IPS DF 19.7 (cell line): ENCODE measurements around the gene RIPPLY2.
"Not testable (repeated sequence)": the region's sequence is repeated elsewhere in the genome, so short reads cannot be mapped to it uniquely, and the experiment has no call there.

Experiments used
- DNase-seq: peaks from one replicate; pipeline ENCODE4 v3.0.0-alpha.2; 2013; ENCODE audit warnings: low read depth, low spot score

RIPPLY2 gene

GRCh38 chr6:83860359-83860755, 7.2 kb downstream of the RIPPLY2 start:
- DNase-seq = no peak

GRCh38 chr6:83860782-83861495, 7.8 kb downstream of the RIPPLY2 start:
- DNase-seq = no peak

- no peak for DNase-seq
These were observed 9.8 kb downstream of the RIPPLY2 start for GRCh38 chr6:83862776-83863471.

DNA sequence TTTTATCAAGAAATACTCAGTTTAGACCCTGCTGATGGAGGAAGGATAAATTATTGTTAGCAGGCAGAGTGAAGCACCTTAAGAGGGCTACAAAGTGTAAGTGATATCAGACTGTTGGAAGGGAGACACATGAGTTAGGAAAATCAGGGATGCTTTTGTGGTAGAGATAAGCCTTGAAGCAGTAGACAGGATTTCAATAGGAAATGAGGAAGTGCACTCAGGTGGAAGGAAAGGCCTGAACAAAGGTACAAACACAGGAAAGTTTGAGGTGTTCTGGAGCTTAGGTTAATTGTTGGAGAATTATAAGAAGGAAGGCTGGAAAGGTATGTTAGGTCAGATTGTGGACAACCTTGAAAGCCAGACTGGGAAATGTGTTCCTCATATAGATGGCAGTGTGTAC, 13.9 kb downstream of the RIPPLY2 start:
- no peak for DNase-seq

GRCh38 chr6:83867527-83868161, 14.5 kb downstream of the RIPPLY2 start:
- DNase-seq = no peak

- DNase-seq = no peak
These were observed 15.5 kb downstream of the RIPPLY2 start for GRCh38 chr6:83868639-83869038.

GRCh38 chr6:83870649-83871048, 17.5 kb downstream of the RIPPLY2 start:
- no peak for DNase-seq

DNA sequence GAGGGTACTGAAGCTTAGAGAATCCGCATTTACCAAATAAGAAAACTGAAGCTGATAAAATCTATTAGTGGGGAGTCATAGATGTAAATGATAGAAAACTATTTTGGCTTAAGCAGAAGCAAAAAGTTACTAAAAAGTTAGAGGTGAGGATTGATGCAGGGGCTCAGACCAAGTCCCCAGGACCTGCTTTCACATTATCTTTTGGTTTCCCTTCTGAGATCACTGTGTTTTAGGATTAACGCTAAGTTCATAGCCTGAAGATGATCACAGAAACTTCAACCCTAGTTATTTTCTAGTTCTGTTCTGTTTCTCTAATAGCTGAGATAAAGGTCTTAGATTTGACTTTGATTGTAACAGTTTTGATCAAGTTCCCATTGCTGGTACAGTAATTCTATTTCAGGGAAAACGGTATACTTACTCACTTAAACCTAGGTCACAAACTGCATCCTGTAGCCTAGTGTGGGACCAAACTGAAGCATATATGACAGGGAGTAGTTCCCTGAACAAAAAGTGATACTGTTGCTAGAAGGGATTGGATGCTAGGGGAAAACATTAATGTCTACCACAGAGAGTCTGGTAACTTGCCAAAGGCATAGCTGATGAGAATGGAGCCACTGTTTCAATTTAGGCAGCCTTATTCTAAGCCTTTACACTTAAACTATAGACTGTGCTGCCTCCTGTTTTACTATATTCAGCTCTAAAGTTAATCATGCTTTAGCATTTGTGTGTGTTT, 19.4 kb downstream of the RIPPLY2 start:
- no peak for DNase-seq

GRCh38 chr6:83873869-83874268, 20.7 kb downstream of the RIPPLY2 start:
- DNase-seq = no peak

DNA sequence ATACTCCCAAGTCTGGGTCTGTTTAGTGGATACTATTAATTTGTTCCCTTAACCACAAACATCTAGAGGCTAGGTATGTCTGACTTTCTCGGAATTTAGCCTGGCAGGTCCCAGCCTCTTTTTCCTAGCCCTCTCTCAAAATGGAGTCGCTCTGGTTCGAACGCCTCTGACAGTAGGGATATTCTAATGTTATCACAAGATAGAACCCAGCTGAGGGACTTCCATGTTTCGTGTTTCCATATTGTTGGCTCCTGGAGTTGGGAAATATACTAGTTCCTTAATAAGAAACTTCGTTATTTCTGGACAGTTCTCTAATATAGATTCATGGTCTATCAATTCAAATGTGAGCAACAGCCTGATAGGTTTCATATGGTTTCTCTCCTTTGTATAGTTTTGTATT, 22.7 kb downstream of the RIPPLY2 start:
- no peak for DNase-seq

DNA sequence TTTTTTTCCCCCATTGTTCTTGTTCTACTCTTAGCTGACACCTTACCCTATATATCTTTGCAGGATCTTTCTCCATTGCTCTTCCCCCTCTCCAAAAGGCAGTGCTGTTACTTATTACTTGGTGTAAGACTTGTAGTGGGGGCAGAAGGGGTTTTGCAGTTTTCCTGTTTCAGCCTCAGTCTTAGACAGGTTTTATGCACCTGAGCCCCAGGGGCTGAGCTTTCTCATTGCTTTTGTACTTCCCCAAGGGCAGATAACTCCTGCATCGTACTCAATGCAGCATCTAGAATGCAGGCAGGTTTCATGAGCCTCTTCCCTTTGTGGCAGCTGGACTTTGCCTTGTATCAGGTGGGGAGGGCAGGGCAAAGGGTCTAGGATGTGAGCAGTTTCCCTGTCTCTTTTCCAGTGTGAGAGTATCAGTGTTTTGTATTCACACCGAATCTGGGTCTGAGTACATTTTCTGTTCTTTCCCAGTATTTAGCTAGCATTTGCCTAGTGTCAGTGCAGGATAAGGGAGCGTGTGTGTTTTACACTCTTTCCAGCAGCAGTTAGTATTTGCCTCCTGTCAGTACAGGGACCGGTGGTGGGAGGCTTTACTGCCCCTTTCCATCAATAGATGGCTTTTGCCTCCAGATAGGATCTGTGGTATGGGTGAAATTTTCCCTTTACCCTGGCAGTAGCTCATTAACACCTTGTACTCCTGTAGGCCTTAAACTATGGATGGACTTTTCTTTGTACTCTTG, 25.9 kb downstream of the RIPPLY2 start:
- no peak for DNase-seq

GRCh38 chr6:83879746-83880145, 26.6 kb downstream of the RIPPLY2 start:
- DNase-seq = no peak

- no peak for DNase-seq
These were observed 30.1 kb downstream of the RIPPLY2 start for GRCh38 chr6:83883240-83883639.

GRCh38 chr6:83884523-83884922, 31.4 kb downstream of the RIPPLY2 start:
- DNase-seq = no peak

DNA sequence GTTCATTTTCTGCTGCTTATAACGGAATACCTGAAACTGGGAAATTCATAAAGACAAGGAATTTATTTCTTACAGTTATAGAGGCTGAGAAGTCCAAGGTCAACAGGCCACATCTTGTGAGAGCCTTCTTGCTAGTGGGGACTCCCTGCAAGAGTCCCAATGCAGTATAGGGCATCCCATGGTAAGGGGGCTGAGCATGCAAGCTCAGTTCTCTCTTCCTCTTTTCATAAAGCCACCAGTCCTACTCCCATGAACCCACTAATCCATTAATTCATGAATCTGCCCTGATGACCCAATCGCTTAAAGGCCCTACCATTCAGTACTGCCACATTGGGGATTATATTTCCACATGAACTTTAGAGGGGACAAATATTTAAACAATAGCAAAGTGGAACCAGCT, 32.8 kb downstream of the RIPPLY2 start:
- DNase-seq = no peak

DNA sequence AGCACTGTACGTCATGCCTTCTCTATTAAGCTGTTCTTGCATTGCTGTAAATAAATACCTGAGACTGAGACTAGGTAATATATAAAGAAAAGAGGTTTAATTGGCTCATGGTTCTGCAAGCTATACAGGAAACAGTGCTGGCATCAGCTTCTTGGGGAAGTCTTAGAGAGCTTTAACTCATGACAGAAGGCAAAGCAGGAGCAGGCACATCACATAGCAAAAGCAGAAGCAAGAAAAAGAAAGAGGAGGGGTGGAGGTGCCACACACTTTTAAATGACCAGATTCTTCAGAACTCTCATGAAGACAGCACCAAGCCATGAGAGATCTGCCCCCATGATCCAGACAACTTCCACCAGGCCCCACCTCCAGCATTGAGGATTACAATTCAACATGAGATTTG, 36.5 kb downstream of the RIPPLY2 start:
- DNase-seq = no peak

GRCh38 chr6:83890520-83890919, 37.4 kb downstream of the RIPPLY2 start:
- no peak for DNase-seq

DNA sequence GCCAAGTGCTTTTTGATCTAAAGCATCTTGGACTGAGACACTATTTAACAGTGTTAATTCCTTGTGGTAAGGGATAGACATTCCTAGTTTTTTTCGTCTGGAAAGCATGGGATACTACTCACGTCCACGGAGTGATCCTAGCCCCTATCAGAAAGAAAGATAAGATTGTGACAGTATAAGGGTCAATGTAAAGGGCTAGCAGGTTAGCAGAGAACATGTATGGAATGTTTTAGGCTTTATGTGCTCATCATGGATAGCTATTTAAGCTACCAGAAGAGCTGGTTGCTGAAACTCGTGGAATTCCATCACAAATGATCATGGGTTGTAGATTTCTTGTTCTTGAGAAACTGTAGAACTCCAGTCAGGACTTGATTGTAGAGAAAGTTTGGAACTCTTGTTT, 38.4 kb downstream of the RIPPLY2 start:
- no peak for DNase-seq

DNA sequence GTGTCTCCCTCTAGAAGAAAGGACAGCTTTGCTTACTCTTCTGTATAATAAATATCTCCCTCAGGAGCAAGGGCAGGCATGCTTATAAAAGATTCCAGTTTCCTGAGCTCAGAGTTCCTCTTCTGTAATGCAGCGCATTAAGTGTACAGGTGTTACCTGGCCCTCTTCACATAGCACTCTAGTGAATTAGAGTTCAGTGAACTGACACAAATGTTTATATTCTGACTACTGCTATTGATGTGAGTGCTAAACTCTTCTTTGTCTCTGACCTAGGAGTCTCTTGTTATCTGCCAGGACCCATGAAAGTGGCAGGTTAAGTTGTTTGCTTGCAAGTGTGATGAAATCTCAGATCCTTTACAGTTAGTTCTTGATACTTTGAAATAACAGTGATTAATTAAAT, 39.9 kb downstream of the RIPPLY2 start:
- no peak for DNase-seq

DNA sequence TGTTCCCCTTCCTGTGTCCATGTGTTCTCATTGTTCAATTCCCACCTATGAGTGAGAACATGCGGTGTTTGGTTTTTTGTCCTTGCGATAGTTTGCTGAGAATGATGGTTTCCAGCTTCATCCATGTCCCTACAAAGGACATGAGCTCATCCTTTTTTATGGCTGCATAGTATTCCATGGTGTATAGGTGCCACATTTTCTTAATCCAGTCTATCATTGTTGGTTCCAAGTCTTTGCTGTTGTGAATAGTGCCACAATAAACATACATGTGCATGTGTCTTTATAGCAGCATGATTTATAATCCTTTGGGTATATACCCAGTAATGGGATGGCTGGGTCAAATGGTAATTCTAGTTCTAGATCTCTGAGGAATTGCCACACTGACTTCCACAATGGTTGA, 43.9 kb downstream of the RIPPLY2 start:
- not testable (repeated sequence) for DNase-seq

GRCh38 chr6:83901624-83902023, 48.5 kb downstream of the RIPPLY2 start:
- no peak for DNase-seq

GRCh38 chr6:83904395-83904794, 51.2 kb downstream of the RIPPLY2 start:
- DNase-seq = no peak
